GM18507 (cell line): Measurements from ENCODE around the gene BNC2.
"Not testable (repeated sequence)": the region's sequence is repeated elsewhere in the genome, so short reads cannot be mapped to it uniquely, and the experiment has no call there.

Experiments
- DNase-seq: peaks from one replicate; pipeline ENCODE4 v3.0.0; 2011; ENCODE audit warnings: low read depth; ENCODE audit not compliant: insufficient read length; ENCODE audit errors: extremely low spot score
- FAIRE-seq: peaks from 2 replicates; lab custom pipeline; 2011; peaks lifted over from hg19 to GRCh38; lab: Jason Lieb, UNC

BNC2 gene

GRCh38 chr9:16575986-16576245 is 294.6 kb downstream of the BNC2 start:
- FAIRE-seq (no peak), DNase-seq (no peak)

- FAIRE-seq (no peak), DNase-seq (no peak)
These were observed 295.1 kb downstream of the BNC2 start for GRCh38 chr9:16575142-16575985.

DNA sequence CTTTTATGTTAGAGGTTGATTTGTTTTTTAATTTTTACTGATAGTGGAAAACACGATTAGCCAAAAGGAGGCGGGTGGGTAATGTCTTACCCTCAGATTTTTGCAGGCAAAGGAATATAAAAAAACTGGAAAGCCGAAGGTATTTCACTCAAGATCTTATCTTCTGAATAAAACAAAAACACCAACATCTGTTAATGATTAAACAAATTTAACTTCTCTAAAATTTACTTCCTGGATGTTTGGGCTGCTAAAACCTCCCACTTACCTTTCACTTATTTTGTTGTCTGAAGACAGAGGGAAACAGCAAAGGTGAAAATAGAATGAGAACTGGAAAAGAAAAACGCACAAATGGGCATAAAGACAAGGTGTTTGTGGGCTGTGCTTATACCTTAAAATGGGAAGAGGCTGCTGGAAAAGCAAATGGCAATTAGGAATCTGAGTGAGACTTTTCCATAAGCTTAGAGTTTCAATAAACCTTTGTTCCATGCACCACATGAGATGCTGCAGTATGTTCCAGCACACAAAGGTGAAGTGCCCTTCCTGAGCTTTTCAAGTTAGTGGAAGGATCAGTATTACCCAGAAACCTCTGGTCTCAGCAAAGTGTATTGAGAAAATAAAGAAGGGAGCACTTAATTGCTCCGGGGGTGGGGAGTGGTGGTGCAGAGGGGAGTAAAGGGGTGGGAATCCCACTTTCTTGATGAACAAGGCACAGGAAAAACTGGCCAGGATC is 298.3 kb downstream of the BNC2 start:
- DNase-seq = no peak

DNA sequence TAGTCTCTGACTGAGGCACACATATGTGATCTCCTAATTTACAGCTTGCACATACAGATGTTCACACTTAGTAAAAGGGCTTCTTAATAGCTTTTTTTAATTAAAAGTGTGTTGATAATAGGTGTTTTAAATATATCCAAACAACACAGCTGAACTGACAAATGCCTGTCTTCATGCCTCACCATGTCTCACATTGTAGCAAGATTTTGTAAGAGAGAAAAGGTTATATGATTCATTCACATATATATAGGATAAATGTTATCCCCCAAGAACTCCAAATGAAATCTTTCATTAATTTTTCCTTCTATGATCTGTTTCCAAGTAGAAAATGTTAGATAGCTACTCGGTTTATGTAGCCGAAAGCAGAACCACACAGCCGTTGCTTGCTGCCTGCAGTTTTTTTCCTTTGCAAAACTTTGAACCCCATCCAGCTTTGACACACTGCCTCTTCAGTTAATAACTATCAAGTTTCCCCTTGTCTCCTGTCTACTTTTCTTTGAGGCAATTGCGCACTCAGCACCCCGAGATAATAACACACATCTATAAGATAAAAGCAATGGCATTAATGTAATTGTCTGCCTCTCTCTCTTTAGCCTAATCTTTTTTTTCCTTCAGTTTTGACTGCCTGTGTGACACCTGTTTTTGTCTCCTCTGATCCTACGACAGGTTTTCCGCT is 299.2 kb downstream of the BNC2 start:
- DNase-seq (no peak), FAIRE-seq (no peak)

More for the DNA sequence above, 298.3 kb downstream of the BNC2 start:
- no peak for FAIRE-seq

GRCh38 chr9:16563446-16563845 is 307.0 kb downstream of the BNC2 start:
- DNase-seq = no peak
- FAIRE-seq = no peak

- FAIRE-seq (no peak), DNase-seq (no peak)
These were observed 309.3 kb downstream of the BNC2 start for GRCh38 chr9:16561121-16561520.

GRCh38 chr9:16559418-16560188 is 310.9 kb downstream of the BNC2 start:
- no peak for FAIRE-seq
- no peak for DNase-seq

GRCh38 chr9:16555802-16556201 is 314.7 kb downstream of the BNC2 start:
- no peak for DNase-seq
- FAIRE-seq = no peak

DNA sequence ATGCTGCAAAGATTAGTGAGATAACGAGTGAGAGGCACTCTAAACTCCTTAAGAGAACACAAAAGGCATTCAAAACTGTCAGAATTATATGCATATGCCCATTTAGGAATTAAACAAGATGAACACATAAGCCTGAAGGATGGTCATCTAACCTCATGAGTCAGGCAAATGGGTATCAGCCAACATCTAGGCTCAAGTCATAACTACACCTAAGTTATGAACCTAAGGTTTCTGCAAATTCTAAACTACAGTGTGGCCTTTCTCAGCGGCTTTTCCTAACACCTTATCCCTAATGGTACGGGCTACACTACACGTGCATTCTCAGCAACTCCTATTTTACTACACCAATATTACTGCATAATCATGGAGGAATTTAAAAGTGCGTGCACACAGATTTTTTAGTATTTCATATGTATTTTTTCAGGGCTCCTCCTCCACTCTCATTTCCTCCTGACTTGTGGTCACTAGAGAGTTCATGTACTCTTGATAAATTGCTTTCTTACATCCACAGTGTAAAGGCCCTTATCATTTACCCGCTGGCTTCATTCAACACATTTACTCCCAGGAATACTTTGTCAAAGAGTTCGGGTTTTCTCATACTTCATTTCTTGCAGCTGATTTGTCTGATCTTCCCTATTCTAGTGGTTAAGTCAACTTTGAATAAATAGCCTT is 316.5 kb downstream of the BNC2 start:
- no peak for FAIRE-seq
- no peak for DNase-seq

- FAIRE-seq (no peak), DNase-seq (no peak)
These were observed 318.2 kb downstream of the BNC2 start for GRCh38 chr9:16552252-16552651.

DNA sequence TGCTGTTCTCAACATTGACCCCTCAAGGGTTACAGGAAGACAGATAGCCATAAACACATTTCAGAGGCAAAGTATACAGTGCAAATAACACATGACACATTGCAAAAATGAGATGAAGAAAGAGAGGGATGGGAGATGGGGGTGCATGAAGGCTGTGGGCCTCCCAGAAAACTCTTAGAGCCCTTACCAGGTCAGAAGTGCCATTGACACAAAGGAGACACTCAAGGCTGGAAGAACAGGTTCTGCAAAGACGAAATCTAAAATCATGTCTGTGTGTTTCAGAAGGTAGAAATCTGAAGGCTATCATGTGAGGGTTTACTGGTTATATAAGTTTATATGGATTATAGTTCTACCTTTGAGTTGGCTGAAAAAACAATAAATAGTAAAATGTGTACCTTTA is 318.8 kb downstream of the BNC2 start:
- DNase-seq = no peak
- FAIRE-seq = no peak

DNA sequence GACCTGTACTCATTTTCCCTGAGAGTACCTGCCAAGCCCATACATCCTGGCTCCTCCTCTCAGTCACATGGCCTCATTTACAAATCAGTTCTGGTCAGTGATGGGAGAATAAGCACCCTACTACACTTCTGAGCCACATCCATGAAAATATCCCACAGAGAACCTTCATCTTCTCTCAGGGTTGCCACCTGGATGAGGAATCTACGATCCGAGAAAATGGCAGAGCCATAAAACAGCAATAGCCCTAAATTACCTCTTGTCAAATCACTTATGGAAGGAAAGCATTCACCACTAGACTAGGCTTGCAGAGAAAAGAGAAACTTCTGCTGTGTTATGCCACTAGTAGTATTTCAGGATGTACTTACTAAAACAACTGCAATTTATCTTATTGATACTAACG is 324.8 kb downstream of the BNC2 start:
- no peak for FAIRE-seq
- DNase-seq = no peak

DNA sequence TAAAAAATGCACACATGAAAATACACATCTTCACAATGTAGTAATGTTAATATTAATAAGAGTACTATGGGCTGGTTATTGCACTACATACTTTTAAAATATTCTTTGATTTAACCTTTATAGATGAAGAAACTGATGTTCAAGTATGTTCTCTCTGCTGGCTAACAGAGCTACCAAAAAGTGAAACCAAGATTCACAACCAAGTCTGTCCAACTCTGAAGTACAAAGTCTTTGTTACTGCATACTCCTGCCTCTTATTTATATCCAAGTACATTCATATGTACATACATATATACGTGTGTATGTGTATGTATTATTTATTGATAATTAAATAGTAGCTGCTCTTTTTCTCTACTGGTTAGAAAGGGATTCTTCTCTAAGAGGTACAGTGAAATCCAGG is 325.6 kb downstream of the BNC2 start:
- DNase-seq (no peak), FAIRE-seq (no peak)

- DNase-seq = no peak
- FAIRE-seq = no peak
These were observed 326.8 kb downstream of the BNC2 start for GRCh38 chr9:16543686-16544085.

GRCh38 chr9:16543225-16543624 is 327.2 kb downstream of the BNC2 start:
- DNase-seq = no peak
- FAIRE-seq = no peak

- no peak for DNase-seq
- no peak for FAIRE-seq
These were observed 328.2 kb downstream of the BNC2 start for GRCh38 chr9:16542290-16542689.

GRCh38 chr9:16540743-16541613 is 329.5 kb downstream of the BNC2 start:
- FAIRE-seq = no peak
- DNase-seq = no peak

GRCh38 chr9:16539626-16540025 is 330.8 kb downstream of the BNC2 start:
- not testable (repeated sequence) for FAIRE-seq, DNase-seq

GRCh38 chr9:16535555-16535954 is 334.9 kb downstream of the BNC2 start:
- DNase-seq (no peak), FAIRE-seq (no peak)
